ENCODE measurements around the gene DENND6A.
"Not testable (repeated sequence)": the region's sequence is repeated elsewhere in the genome, so short reads cannot be mapped to it uniquely, and the experiment has no call there.

Gene DENND6A

DNA sequence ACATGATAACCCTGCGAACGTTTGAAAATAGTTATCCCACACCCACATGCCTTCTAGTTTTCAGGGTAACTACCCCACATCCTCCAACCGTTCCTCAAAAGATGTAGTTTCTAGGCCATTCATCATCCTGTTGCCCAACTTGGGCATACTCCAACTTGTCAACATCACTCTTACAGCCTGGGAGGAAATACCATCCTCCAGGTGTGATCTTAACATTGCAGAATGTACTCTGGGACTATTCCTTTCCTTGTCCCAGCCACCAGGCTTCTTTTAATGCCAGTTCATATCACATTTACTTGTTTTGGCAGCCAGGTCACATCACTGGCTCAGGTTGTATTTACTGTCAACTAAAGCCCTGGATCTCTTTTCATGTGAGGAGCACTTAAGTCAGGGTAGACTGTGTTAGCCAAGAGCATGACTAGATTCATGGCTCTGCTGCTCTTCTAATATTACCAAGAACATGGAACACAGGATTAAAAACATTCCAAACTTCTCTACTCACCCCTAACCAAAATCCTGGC is 4.0 kb upstream of the DENND6A start:
- no peak for DNase-seq (ENCODE audit: low read depth in 2 of 2, low spot score in 1 of 2)

DNA sequence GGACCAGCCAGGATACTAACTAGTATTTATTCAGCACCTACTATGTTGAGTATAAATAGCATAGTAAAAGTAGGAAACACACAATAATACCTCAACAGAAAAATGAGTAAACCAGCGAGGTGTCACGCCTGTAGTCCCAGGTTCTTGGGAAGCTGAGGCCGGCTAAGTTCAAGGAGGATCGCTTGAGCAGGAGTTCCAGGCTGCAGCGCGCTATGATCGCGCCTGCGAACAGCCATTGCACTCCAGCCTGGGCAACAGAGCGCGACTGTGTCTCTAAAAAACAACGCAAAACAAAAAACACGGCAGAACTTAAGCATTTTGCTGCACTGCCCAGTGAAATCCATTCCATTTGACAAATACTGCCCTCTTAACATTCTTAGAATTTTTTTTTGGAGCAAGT is 1.3 kb upstream of the DENND6A start:
- DNase-seq (ENCODE audit: low read depth in 2 of 2, low spot score in 1 of 2): no peak

DNA sequence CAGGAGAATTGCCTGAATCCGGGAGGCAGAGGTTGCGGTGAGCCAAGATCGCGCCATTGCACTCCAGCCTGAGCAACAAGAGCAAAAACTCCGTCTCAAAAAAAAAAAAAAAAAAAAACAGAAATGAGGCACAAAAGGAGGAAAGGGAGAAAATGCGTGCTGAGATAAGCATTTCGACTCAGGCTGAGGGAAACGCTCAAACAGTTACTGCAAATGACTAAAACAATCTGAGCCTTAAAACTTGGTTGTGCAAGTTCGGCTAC is 813 bp downstream of the DENND6A start:
- not testable (repeated sequence) for DNase-seq (ENCODE audit: low read depth in 2 of 2, low spot score in 1 of 2)

DNA sequence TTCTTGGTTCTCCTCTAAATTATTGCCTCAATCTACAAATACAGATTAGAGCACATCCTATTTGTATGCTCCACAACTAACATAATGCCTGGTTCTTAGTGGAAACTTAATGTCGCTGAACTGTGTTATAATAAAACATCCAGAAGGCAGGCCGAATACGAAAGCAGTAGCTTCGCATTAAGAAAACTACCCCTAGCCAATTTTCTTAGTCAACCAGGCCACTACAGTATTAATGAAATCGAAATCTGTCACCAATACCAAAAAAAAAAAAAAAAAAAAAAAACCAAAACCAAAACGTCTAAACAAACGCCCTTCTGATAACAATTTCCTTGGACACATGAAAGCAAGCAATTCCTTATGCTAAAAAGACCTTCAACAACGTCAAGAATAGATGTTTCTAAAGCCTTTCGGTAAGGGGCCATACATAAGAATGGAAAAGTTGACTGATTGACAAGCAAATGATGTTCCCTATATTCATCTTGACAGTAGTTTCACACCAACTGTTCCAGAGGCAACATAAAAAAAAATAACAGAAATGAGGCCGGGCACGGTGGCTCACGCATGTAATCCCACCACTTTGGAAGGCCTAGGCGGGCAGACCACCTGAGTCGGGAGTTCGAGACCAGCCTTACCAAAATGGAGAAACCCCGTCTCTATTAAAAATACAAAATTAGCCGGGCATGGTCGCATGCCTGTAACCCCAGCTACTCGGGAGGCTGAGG is 1.3 kb downstream of the DENND6A start:
- DNase-seq (ENCODE audit: low read depth in 2 of 2, low spot score in 1 of 2): no peak

DNA sequence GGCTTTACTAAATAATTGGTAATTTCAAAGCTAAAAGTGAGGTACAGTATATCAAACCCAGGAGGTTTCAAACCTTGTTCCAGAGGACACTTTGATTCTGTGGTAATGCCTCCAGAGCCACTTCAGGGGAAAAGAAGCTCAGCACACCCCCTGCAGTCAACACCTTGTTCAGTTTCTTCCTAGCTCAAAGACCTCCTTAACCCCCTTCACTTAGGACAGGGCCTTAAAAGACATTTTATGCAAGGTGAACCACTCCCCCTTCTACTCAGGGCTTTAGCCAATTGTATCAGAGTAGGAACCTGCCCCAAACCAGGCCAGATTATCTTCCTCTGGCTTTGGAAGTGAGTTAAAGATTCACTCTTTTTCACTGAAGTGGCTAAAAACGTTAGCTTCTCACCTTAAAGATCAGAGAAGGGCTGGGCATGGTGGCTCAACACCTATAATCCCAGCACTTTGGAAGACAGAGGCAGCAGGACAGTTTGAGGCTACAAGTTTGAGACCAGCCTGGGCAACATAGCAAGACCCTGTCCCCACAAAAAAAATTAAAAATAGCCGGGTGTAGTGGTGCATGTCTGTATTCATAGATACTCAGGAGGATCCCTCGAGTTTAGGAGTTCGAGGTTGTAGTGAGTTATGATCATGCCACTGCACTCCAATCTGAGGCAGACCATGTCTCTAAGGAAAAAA is 3.4 kb downstream of the DENND6A start:
- no peak for DNase-seq (ENCODE audit: low read depth in 2 of 2, low spot score in 1 of 2)

DNA sequence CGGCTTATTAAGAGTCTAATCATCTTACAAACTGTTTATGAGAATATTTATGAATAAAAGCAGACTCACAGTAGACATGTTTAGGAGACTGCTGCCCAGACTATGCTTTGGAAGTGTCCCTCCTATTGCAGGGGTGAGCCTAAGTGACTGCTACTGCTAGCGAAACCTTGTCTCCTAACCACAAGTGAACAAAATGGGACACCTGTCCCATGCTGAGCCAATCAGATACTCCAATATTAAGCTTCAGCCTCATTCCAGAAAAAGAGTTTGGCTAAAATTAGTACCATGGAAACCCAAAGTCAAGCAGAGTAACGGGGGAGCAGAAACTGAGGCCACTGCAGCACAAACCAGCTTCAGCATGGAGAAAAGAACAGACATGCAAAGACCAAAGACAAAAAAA is 4.6 kb downstream of the DENND6A start:
- DNase-seq (ENCODE audit: low read depth in 2 of 2, low spot score in 1 of 2): no peak

DNA sequence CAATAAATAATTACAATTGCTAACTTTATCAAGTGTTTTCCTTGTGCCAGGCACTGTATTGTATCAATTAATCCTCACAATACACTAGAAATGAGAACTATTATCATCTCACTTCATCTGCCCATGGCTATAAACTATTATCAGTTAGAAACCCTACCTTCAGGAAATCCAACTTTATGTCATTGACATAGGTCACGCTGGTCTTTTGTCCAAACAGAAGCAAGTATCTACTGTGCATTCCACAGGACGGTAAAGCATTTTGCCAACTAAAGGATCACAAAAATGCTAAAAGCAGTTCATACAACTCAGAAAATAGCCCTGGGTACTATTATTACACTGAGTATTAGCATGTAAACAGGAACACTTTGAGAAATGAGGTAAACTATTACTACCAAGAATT is 9.6 kb downstream of the DENND6A start:
- DNase-seq (ENCODE audit: low read depth in 2 of 2, low spot score in 1 of 2): no peak

DNA sequence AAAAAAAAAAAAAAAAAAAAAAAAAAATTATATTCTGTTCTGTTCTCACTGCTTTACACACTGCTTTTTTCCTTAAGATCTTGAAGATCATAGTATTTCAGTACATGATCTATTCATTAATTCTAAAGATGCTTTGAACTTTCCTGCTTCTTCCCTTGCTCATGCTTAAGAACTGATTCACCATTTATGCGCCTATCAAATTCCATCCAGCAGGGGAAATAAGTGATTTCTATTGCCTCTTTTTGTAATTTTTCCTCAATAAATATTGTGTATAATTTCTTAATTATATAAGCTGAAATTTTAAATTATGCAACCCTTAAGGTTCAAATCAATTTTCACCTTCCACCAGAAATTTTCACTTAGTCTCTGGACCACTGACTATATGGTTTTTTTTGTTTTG is 10.6 kb downstream of the DENND6A start:
- DNase-seq (ENCODE audit: low read depth in 2 of 2, low spot score in 1 of 2): no peak

DNA sequence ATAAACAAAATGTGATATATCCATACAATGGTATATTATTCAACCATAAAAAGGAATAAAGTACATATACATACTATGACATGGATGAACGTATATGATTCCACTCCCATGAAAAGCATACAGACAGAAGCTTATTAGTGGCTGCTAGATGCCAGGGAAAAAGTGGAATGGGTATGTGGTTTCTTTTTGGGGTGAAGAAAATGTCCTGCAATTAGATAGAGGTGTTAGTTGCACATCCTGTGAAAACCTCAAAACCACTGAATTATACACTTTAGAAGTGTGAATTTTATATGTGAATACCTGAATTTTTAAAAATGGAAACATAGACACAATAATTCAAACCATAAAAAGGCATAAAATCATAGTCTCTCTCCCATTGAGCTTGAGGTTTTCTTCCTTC is 11.2 kb downstream of the DENND6A start:
- DNase-seq (ENCODE audit: low read depth in 2 of 2, low spot score in 1 of 2): no peak

DNA sequence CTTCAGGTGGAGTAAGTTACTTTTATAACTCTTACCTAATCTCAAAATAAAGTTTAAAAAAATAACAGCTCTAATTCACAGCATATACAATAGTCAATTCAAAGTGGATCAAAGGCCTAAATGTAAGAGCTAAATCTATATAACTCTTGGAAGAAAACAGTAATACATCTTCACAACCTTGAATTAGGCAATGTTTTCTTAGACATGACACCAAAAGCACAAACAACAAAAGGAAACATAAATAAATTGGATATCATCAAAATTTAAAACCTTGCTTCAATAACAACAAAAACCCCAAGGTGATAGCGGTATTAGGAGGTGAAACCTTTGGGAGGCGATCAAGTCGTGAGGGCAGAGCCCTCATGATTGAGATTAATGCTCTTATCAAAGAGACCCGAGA is 12.8 kb downstream of the DENND6A start:
- no peak for DNase-seq (ENCODE audit: low read depth in 2 of 2, low spot score in 1 of 2)

DNA sequence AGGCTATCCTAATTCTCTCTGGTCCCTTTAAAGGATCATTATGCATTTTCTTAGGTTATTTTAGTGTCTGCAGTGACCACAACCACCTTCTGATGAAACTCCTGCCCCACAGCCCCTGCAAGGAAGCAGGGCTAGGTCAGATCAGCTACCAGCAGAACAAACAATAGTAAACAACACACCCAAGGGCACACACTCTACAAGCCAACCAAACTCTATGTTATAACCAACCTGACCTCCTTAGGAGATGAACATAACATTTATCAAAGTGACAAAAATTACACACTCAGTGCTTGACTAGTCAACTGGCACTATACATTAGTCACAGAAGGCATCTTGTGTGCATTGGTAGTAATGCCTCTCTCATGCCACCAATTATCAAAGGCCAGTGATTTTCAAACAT is 17.3 kb downstream of the DENND6A start:
- DNase-seq (ENCODE audit: low read depth in 2 of 2, low spot score in 1 of 2): no peak

DNA sequence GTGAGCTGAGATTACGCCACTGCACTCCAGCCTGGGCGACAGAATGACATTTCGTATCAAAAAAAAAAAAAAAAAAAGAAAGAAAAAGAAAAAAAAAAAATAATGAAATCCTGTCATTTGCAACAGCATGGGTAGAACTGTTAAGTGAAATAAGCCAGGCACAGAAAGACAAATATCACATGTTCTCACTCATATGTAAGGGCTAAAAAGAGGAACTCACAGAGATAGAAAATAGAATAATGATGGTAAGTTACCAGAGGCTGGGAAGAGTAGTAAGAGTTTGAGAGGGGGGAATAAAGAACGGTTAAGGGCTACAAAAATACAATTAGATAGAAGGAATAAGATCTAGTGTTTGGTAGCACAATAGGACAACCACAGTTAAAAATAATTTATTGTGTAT is 19.7 kb downstream of the DENND6A start:
- DNase-seq (ENCODE audit: low read depth in 2 of 2, low spot score in 1 of 2): no peak

DNA sequence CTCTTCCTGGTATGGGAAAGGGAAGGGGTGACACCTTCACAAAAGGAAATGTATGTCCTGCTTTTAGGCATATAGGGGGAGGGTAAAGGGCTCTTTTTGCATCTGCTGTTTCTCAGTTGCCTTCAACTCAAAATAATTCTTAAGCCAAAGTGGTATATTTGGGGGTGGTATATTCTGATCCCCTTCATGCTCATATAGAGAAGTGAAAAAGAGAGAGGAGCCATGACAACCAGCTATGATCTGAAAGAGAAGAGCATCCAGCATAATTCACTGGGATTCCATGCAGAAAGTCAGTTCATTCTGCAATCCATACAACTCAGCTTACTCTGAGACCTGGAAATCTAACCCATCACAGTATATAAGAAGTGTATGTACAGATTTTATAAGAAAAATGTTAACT is 22.3 kb downstream of the DENND6A start:
- DNase-seq (ENCODE audit: low read depth in 2 of 2, low spot score in 1 of 2): no peak

DNA sequence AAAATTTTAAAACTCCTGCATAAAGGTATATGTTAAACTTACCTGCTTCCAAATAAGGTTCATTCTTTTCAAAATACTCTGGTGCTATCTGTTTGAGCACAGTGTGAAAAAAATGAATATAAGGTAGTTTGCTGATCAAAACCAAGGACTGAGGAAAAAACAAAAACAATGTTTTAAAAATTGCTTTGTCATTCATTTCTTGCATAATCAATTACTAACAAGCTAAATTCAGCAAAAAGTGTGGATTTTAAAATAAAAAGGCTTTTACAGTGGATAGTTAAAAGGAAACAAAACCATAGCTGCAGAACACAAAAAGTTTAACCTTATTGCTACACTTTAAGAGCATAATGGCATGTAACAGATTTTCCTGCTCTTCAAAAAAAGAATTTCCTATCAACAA is 31.5 kb downstream of the DENND6A start:
- DNase-seq (ENCODE audit: low read depth in 2 of 2, low spot score in 1 of 2): no peak

DNA sequence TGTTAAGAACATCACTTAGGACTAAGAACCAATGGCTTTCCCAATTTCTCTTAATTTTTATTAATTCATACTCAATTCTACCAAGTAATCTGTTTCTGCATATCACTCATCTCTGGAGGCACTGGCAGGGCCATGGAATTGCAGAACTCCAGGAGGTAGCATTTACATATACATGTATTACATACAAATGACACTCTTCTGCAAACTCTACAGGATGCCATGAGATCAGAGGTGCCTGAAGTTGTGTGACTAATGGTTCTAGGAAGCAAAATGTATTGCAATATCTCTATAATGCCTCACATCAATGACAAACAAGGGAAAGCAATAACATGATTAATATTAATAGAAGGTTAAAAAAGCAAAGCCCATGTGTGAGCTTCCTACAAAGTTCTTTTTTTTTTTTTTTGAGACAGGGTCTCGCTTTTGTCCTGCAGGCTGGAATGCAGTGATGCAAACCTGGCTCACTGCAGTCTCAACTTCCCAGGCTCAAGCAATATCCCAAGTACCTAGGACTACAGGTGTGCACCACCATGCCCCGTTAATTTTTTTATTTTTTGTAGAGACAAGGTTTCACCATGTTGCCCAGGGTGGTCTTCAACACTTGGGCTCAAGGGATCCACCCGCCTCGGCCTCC is 33.0 kb downstream of the DENND6A start:
- no peak for DNase-seq (ENCODE audit: low read depth in 2 of 2, low spot score in 1 of 2)

DNA sequence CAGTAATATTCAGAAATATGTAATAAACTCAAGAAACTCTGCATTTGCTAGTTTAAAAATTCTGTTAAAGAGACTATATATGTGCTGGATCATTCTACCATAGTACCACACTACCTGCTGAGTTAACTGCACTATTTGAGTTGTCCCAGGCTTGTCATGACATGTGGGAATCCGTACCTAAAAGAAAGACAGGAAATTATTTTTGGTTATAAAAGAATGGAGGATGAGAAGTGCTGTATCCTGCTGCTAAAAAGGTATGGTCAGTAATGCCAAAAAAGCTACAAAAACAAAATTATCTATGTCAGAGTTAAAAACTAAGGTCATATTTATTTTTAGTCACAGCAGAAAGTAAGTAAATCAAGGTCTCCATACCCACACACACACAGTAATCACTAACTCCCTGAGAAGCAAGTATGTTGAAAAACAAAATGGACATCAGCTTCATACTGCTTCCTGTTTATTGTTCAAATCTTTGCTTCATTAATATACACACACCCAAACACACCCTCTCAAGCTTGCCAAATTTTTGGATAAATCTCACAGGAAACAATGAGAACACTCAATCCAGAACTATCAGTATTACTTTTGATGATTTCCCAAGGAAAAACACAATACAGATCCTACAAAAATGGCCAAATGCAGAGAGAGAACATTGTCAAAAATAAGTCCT is 33.7 kb downstream of the DENND6A start:
- DNase-seq (ENCODE audit: low read depth in 2 of 2, low spot score in 1 of 2): no peak

DNA sequence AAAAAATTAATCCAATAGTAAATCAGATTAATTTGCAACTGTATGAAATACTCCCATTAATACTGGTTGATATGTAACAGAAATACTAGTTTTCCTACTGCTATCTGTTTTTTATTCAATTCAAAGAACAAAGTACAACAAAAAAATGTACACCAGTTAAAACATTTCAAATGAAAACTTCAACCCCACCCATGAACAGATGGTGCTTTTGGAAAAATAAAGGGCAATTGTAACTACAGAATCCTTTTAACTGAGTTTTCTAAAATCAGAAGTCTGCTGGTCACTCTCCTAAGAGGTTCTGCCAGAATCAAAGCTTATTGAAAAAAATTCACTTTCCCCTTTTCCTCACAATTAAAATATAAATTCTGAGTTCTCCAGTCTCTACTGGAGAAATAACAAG is 34.3 kb downstream of the DENND6A start:
- no peak for DNase-seq (ENCODE audit: low read depth in 2 of 2, low spot score in 1 of 2)

DNA sequence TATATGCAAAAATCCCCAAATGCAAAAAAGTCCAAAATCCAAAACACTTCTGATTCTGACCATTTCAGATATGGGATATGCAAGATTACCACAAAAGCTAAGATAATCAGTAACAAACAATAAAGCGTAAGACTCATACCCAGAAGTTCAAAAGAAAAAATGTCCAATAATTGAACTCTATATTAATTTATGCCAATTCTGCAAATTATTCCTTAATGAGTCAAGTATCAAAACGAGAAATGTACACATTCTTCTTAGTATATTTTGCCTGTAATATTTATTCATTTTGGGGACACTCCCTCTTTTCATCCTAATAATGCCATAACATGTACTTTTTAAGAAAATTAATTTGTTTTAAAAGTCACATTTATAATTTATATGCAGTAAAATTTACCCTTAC is 37.1 kb downstream of the DENND6A start:
- DNase-seq (ENCODE audit: low read depth in 2 of 2, low spot score in 1 of 2): no peak

DNA sequence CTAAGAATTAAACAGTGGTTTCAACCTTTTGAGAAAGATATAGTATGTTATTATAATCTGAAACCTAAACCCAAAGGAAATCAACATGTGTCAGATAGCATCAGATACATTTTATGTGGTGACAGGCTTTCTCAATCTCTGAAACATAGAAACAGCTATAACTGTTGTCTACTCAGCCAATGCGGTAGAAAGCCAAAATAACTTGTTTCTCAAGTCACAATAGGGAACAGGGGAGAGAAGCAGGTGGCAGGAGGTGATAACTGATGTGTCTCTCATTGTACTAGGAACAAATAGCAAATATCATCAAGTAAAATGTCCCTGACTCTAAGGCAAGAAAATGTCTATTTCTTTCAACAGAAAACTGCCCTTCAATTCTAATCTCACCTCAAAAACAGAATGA is 38.6 kb downstream of the DENND6A start:
- no peak for DNase-seq (ENCODE audit: low read depth in 2 of 2, low spot score in 1 of 2)

DNA sequence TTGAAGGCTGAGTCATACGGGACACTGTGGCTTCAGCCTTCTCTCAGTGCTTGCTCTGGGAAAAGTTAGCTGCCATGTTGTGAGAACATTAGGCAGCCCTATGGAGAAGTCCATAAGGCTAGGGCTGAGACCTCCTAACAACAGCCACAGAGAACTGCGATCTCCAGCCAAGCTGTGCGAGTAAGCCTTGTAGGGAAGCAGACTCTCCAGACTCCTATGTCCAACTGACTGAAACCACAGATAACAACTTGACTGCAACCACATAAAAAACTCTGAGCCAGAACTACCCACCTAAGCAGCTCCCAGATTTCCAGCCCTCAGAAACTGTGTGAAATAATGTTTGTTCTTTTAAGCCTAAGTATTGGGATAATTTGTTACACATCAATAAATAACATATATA is 40.7 kb downstream of the DENND6A start:
- DNase-seq (ENCODE audit: low read depth in 2 of 2, low spot score in 1 of 2): no peak

DNA sequence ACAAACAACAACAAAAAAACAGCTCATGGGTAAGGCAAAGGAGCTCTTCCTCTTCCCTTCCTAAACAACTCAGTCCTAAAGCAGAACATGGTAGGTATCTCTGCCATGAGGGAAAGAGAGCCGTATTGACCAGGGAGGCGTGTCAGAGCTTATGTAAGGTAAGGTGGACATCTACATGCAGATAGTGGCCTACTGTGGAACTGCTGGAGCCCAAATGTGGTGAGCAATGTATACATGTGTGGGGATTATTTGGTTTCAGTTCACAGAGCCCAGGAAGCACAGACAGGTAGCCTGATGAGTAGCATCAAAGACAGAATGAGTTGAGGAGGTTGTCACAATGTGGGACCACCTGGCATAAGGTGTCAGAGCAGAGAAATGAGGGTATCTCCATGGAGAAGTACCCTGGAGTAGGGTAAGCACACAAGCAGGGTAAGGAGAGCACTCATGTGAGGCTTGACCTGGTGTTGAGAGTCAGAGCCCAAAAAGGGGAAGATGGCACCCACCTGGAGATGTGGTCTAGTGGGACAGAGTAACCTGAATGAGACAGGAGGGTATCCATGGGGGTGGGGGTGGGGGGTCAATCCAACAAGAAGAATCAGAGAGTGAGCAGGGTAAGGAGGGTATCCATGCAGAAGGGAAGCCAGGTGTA is 45.5 kb downstream of the DENND6A start:
- no peak for DNase-seq (ENCODE audit: low read depth in 2 of 2, low spot score in 1 of 2)

DNA sequence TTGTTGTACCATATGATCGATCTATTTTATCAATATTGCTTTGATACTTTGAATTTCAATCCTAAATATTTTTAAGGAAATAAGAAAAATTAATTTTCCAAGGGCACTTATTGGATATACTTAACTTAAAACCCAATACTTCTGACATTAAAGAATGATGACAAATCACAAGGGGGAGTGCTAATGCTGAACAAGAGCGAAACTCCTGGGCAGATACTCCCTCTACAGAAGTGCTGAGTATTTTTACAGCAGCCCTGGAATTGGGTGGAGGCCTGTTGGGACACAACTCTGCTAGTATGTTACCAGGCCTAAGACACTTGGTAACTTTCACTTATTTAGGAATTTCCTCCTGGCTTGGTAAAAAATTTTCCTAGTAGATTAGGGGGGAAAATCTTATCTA is 46.2 kb downstream of the DENND6A start:
- no peak for DNase-seq (ENCODE audit: low read depth in 2 of 2, low spot score in 1 of 2)
